H4 (cell line): ENCODE measurements around the gene DACT2. TPM values are rescaled to one million over a fixed set of nuclear protein-coding genes. Genes with fewer than 3 reads are reported as not detected.
"Not testable (repeated sequence)": the region's sequence is repeated elsewhere in the genome, so short reads cannot be mapped to it uniquely, and the experiment has no call there.

Experiments used
- DNase-seq: peaks from one replicate; pipeline ENCODE4 v3.0.0-alpha.2; 2015; ENCODE audit warnings: low spot score
- total RNA-seq: library from RNA; depleted of rRNA; stranded (reverse); fragments of >200 nt; shearing (Covaris generic); gene quantifications from 2 replicates; pipeline ENCODE4 v1.2.3, GENCODE V29; 2014

The DACT2 gene
- total RNA-seq, 1 experiment from 2014 or later, result not detected

GRCh38 chr6:168303982-168304751 is 15.4 kb downstream of the DACT2 start:
- DNase-seq, result no peak

GRCh38 chr6:168302534-168302933 is 17.0 kb downstream of the DACT2 start:
- no peak for DNase-seq

GRCh38 chr6:168301648-168302398 is 17.8 kb downstream of the DACT2 start:
- no peak for DNase-seq

- DNase-seq, result no peak
Observed at GRCh38 chr6:168300975-168301647, 18.5 kb downstream of the DACT2 start.

GRCh38 chr6:168299541-168300511 is 19.8 kb downstream of the DACT2 start:
- DNase-seq, result no peak

GRCh38 chr6:168297643-168298042 is 21.9 kb downstream of the DACT2 start:
- DNase-seq, result no peak

GRCh38 chr6:168294901-168295300 is 24.7 kb downstream of the DACT2 start:
- DNase-seq, result no peak

GRCh38 chr6:168293636-168294530 is 25.7 kb downstream of the DACT2 start:
- DNase-seq, result no peak

GRCh38 chr6:168292826-168293225 is 26.8 kb downstream of the DACT2 start:
- DNase-seq, result no peak

GRCh38 chr6:168291450-168291849 is 28.1 kb downstream of the DACT2 start:
- DNase-seq, result no peak

GRCh38 chr6:168290095-168290494 is 29.5 kb downstream of the DACT2 start:
- no peak for DNase-seq

- DNase-seq, result no peak
Observed at GRCh38 chr6:168289571-168289962, 30.0 kb downstream of the DACT2 start.

- no peak for DNase-seq
Observed at GRCh38 chr6:168288781-168289570, 30.6 kb downstream of the DACT2 start.

GRCh38 chr6:168287460-168287859 is 32.1 kb downstream of the DACT2 start:
- DNase-seq, result not testable (repeated sequence)

GRCh38 chr6:168286771-168287446 is 32.7 kb downstream of the DACT2 start:
- DNase-seq, result not testable (repeated sequence)

GRCh38 chr6:168286116-168286515 is 33.5 kb downstream of the DACT2 start:
- DNase-seq, result no peak

GRCh38 chr6:168285456-168285855 is 34.1 kb downstream of the DACT2 start:
- no peak for DNase-seq

GRCh38 chr6:168284187-168284586 is 35.4 kb downstream of the DACT2 start:
- DNase-seq, result no peak

- no peak for DNase-seq
Observed at GRCh38 chr6:168283686-168284025, 35.9 kb downstream of the DACT2 start.
